HG03064 (cell line): Measurements from ENCODE around the gene ITPR1.

Experiments
- ATAC-seq: cut with Tn5 transposase; IDR thresholded peaks from one replicate; pipeline ENCODE4 v1.9.1; 2021; ENCODE audit warnings: low read depth; ENCODE audit not compliant: unreplicated experiment

Gene ITPR1

GRCh38 chr3:4707324-4707723 is 214.2 kb downstream of the ITPR1 start:
- ATAC-seq = no peak

GRCh38 chr3:4708230-4708629 is 215.1 kb downstream of the ITPR1 start:
- no peak for ATAC-seq

- ATAC-seq = no peak
These were observed 216.2 kb downstream of the ITPR1 start for GRCh38 chr3:4709341-4709740.

- no peak for ATAC-seq
These were observed 217.0 kb downstream of the ITPR1 start for GRCh38 chr3:4710191-4710590.

- ATAC-seq = no peak
These were observed 218.5 kb downstream of the ITPR1 start for GRCh38 chr3:4711680-4711992.

- ATAC-seq = no peak
These were observed 219.0 kb downstream of the ITPR1 start for GRCh38 chr3:4712109-4712508.

- no peak for ATAC-seq
These were observed 220.9 kb downstream of the ITPR1 start for GRCh38 chr3:4714045-4714444.

GRCh38 chr3:4716266-4716665 is 223.1 kb downstream of the ITPR1 start:
- no peak for ATAC-seq

GRCh38 chr3:4716706-4717362 is 223.7 kb downstream of the ITPR1 start:
- ATAC-seq = no peak

GRCh38 chr3:4717363-4717740 is 224.2 kb downstream of the ITPR1 start:
- no peak for ATAC-seq

- no peak for ATAC-seq
These were observed 225.1 kb downstream of the ITPR1 start for GRCh38 chr3:4718179-4718736.

- ATAC-seq = no peak
These were observed 225.9 kb downstream of the ITPR1 start for GRCh38 chr3:4719046-4719501.

GRCh38 chr3:4720316-4721075 is 227.3 kb downstream of the ITPR1 start:
- ATAC-seq = no peak

- ATAC-seq = no peak
These were observed 228.4 kb downstream of the ITPR1 start for GRCh38 chr3:4721511-4721911.

GRCh38 chr3:4722103-4722502 is 229.0 kb downstream of the ITPR1 start:
- no peak for ATAC-seq

GRCh38 chr3:4724051-4724629 is 231.0 kb downstream of the ITPR1 start:
- ATAC-seq = no peak

GRCh38 chr3:4726549-4726948 is 233.4 kb downstream of the ITPR1 start:
- no peak for ATAC-seq

GRCh38 chr3:4729061-4729973 is 236.2 kb downstream of the ITPR1 start:
- ATAC-seq = no peak

- no peak for ATAC-seq
These were observed 237.6 kb downstream of the ITPR1 start for GRCh38 chr3:4730719-4731118.

GRCh38 chr3:4731543-4732111 is 238.5 kb downstream of the ITPR1 start:
- ATAC-seq = no peak
